B cell (primary cell): ENCODE data around the gene METAP2. TPM values are rescaled to one million over a fixed set of nuclear protein-coding genes. Genes with fewer than 3 reads are reported as not detected.

Source experiments
- ATAC-seq: fragments of 200-7000 bp; cut with Tn5 transposase; one replicate; pipeline ENCODE4 v1.10.0; 2021; ENCODE audit warnings: low read depth, mild to moderate bottlenecking, moderate number of reproducible peaks, moderate library complexity
- CTCF ChIA-PET: fragments of 350-600 bp; sonication (Branson Sonifier 250); formaldehyde crosslinking; loops from one replicate; lab custom pipeline; 2021; ENCODE audit warnings: antibody characterized with exemption, inconsistent platforms; lab: Charles Lee
- POLR2A ChIA-PET: fragments of 350-600 bp; sonication (Branson Sonifier 250); formaldehyde crosslinking; loops from one replicate; lab custom pipeline; 2021; ENCODE audit warnings: antibody characterized with exemption; lab: Charles Lee
- DNase-seq: peaks from one replicate; pipeline ENCODE4 v3.0.0; 2013
- H2AFZ ChIP-seq: 2 replicates; pipeline ENCODE4 v1.6.1; 2012; ENCODE audit warnings: mild to moderate bottlenecking, low read depth, low read length; ENCODE audit not compliant: insufficient read depth, poor library complexity, severe bottlenecking
- H3K27ac ChIP-seq, 2 donors: 1 replicate in 1 of 2; 2 replicates in 1 of 2; pipeline ENCODE4 v1.5.1; 2012 to 2013; ENCODE audit warnings: low read length in 2 of 2, mild to moderate bottlenecking in 2 of 2, moderate library complexity in 1 of 2
- H3K27me3 ChIP-seq, 4 experiments: fragments of 200-600 bp in 1 of 4; sonication (generic) in 1 of 4; replicated peaks in 1 of 4; 1 replicate in 2 of 4; 2 replicates in 2 of 4; pipeline versions ENCODE4 v1.6.1 to v1.7.0; 2013 to 2016; ENCODE audit warnings: low read length in 3 of 4, mild to moderate bottlenecking in 2 of 4, mixed read lengths in 1 of 4, moderate library complexity in 1 of 4; ENCODE audit not compliant: insufficient read depth in 4 of 4, control insufficient read depth in 3 of 4; ENCODE audit errors: control extremely low read depth in 1 of 4
- H3K36me3 ChIP-seq, 2 experiments: replicated peaks in 1 of 2; 1 replicate in 1 of 2; 2 replicates in 1 of 2; pipeline versions ENCODE4 v1.6.1 to v1.7.1; 2013; ENCODE audit warnings: low read length in 1 of 2; ENCODE audit not compliant: insufficient read depth in 2 of 2, control insufficient read depth in 1 of 2; ENCODE audit errors: control extremely low read depth in 1 of 2, extremely low read depth in 1 of 2
- H3K4me1 ChIP-seq, 2 donors: fragments of 200-600 bp in 1 of 2; sonication (generic) in 1 of 2; 1 replicate in 1 of 2; 2 replicates in 1 of 2; pipeline versions ENCODE4 v1.5.1 to v1.6.1; 2013 to 2017; ENCODE audit warnings: low read length in 2 of 2; ENCODE audit not compliant: control insufficient read depth in 2 of 2, insufficient read depth in 2 of 2
- H3K4me2 ChIP-seq: replicated peaks from 2 replicates; pipeline ENCODE3; 2012; ENCODE audit warnings: mild to moderate bottlenecking, low read depth, low read length; ENCODE audit not compliant: poor library complexity, severe bottlenecking
- H3K4me3 ChIP-seq, 5 experiments: fragments of 200-600 bp in 1 of 5; sonication (generic) in 1 of 5; 1 replicate in 3 of 5; 2 replicates in 2 of 5; pipeline versions ENCODE4 v1.5.1 to v1.7.0; 2011 to 2016; ENCODE audit warnings: low read length in 4 of 5, mild to moderate bottlenecking in 4 of 5, low read depth in 2 of 5, control low read depth in 1 of 5, moderate library complexity in 1 of 5; ENCODE audit not compliant: insufficient read depth in 1 of 5; ENCODE audit errors: control extremely low read depth in 1 of 5, extremely low read depth in 1 of 5
- H3K79me2 ChIP-seq: fragments of 200-600 bp; sonication (generic); one replicate; pipeline ENCODE4 v1.6.0; 2016; ENCODE audit warnings: low read length; ENCODE audit not compliant: control insufficient read depth, insufficient read depth
- H3K9ac ChIP-seq: fragments of 200-600 bp; sonication (generic); 2 replicates; pipeline ENCODE4 v1.6.1; 2017; ENCODE audit warnings: mild to moderate bottlenecking, low read length, moderate library complexity
- H3K9me3 ChIP-seq, 3 donors: one replicate each; pipeline versions ENCODE4 v1.6.1 to v1.7.1; 2013; ENCODE audit warnings: low read length in 2 of 3; ENCODE audit not compliant: control insufficient read depth in 2 of 3, insufficient read depth in 1 of 3; ENCODE audit errors: control extremely low read depth in 1 of 3
- H4K20me1 ChIP-seq: 2 replicates; pipeline ENCODE4 v1.6.0; 2012; ENCODE audit warnings: mild to moderate bottlenecking, low read length; ENCODE audit not compliant: insufficient read depth, control insufficient read depth, poor library complexity, severe bottlenecking
- H3K27ac Mint-ChIP-seq: one replicate; pipeline ENCODE4 v1.8.0; 2021; ENCODE audit warnings: mixed read lengths
- H3K27me3 Mint-ChIP-seq: one replicate; pipeline ENCODE4 v1.8.0; 2021; ENCODE audit warnings: mixed read lengths
- H3K4me1 Mint-ChIP-seq: one replicate; pipeline ENCODE4 v1.8.0; 2021; ENCODE audit warnings: mixed read lengths
- H3K4me3 Mint-ChIP-seq: one replicate; pipeline ENCODE4 v1.8.0; 2021; ENCODE audit warnings: mixed read lengths
- H3K9me3 Mint-ChIP-seq: one replicate; pipeline ENCODE4 v1.8.0; 2022; ENCODE audit warnings: mixed read lengths; ENCODE audit not compliant: insufficient read depth
- CTCF ChIP-seq: fragments of 200-600 bp; IDR thresholded peaks from one replicate; pipeline ENCODE4 v1.8.0; 2022; ENCODE audit warnings: antibody characterized with exemption, mild to moderate bottlenecking
- EZH2 ChIP-seq: IDR thresholded peaks from 2 replicates; pipeline ENCODE4 v1.6.1; 2012; ENCODE audit warnings: borderline replicate concordance, low read depth, mild to moderate bottlenecking, moderate library complexity, low read length; ENCODE audit not compliant: insufficient read depth, poor library complexity, severe bottlenecking
- WGBS: methylation state at CpG from one replicate; pipeline ENCODE4 v1.1.5; 2013; ENCODE audit warnings: missing lambda C conversion rate; ENCODE audit not compliant: insufficient coverage; 5-methylcytosine and 5-hydroxymethylcytosine counted together
- intact Hi-C: fragments of 100-400 bp; cut with micrococcal nuclease; formaldehyde crosslinking; loops from one replicate; pipeline ENCODE4 v1.10.0; 2022
- polyA plus RNA-seq: library from polyadenylated mRNA; depleted of rRNA; stranded (reverse); fragments of >200 nt; gene quantifications from 2 replicates; pipeline ENCODE4 v1.2.3, GENCODE V29; 2012
- total RNA-seq, 2 donors: library from RNA; stranded (reverse); fragments of 120-200 nt in 1 of 2; gene quantifications; 1 replicate in 1 of 2; 2 replicates in 1 of 2; pipeline versions ENCODE4 v1.2.3 to v1.2.4, GENCODE V29; 2013 to 2022

METAP2 gene
- total and polyA plus RNA-seq, 2 donors (not counting 1 experiment from before 2014, with no cell fraction given), result 15.3 to 49.9 TPM

GRCh38 chr12:95551913-95552516 is 78.1 kb downstream of the METAP2 start:
- Histone ChIP-seq H3K27ac (no peak overlapping the region), H3K4me3 (no peak overlapping the region), H2AFZ (no peak overlapping the region), H3K9me3 (peaks cover 0 to 8% (median 0%) of the 10 kb centered on the region in 3 donors), H3K4me2 (no peak overlapping the region), H3K27me3 (peaks cover 0 to 7% (median 0%) of the 10 kb centered on the region in 4 experiments), H3K79me2 (no peaks in the 10 kb centered on the region), H3K36me3 (no peaks in the 10 kb centered on the region), H4K20me1 (no peaks in the 10 kb centered on the region), H3K4me1 (peaks cover 12 to 13% of the 10 kb centered on the region in 2 donors), H3K9ac (no peak overlapping the region)
- ChIA-PET CTCF (no interaction called here), POLR2A (no interaction called here)
- no peak for TF ChIP-seq EZH2
- TF ChIP-seq CTCF, result no peak
- Mint-ChIP-seq H3K27ac (no peak overlapping the region), H3K9me3 (no peaks in the 10 kb centered on the region), H3K27me3 (peaks cover 6% of the 10 kb centered on the region), H3K4me3 (no peak overlapping the region), H3K4me1 (peaks cover 20% of the 10 kb centered on the region)
- WGBS, result 100% methylated on average over 2 of the region's 7 CpGs
- intact Hi-C loops, result no loop called here
- ATAC-seq (no peak), DNase-seq (no peak)

GRCh38 chr12:95553197-95553943 is 79.4 kb downstream of the METAP2 start:
- Histone ChIP-seq H3K4me2 (no peak overlapping the region), H3K4me3 (no peak overlapping the region), H3K9me3 (peaks cover 0 to 8% (median 0%) of the 10 kb centered on the region in 3 donors), H3K36me3 (no peaks in the 10 kb centered on the region), H3K27ac (no peak overlapping the region), H4K20me1 (no peaks in the 10 kb centered on the region), H2AFZ (no peak overlapping the region), H3K79me2 (no peaks in the 10 kb centered on the region), H3K27me3 (peaks cover 0 to 7% (median 0%) of the 10 kb centered on the region in 4 experiments), H3K9ac (no peak overlapping the region), H3K4me1 (peaks cover 5 to 8% of the 10 kb centered on the region in 2 donors)
- DNase-seq, result no peak
- POLR2A ChIA-PET, result interaction anchor here (0.6 to 0.7 kb wide), 2 partner anchors 355 to 816 kb away, joined by 3 read pairs; no protein-coding TSS in a partner anchor
- Mint-ChIP-seq H3K4me3 (no peak overlapping the region), H3K27me3 (no peaks in the 10 kb centered on the region), H3K27ac (no peak overlapping the region), H3K4me1 (peaks cover 11% of the 10 kb centered on the region), H3K9me3 (no peaks in the 10 kb centered on the region)
- TF ChIP-seq CTCF (no peak), EZH2 (no peak)
- intact Hi-C loops, result no loop called here
- ATAC-seq, result no peak
- CTCF ChIA-PET, result interaction anchor here (0.6 to 1.1 kb wide), 2 partner anchors 18 to 481 kb away, joined by 3 read pairs; no protein-coding TSS in a partner anchor
- 14% methylated on average over 1 of the region's 5 CpGs for WGBS
